Activated naive CD8-positive, alpha-beta T cell treated with anti-CD3 and anti-CD28 coated beads for 36 hours (primary cell): ENCODE results near the gene SLC37A1. TPM values are rescaled to one million over a fixed set of nuclear protein-coding genes. Genes with fewer than 3 reads are reported as not detected.

Source experiments
- DNase-seq: peaks from one replicate; pipeline ENCODE4 v3.0.0; 2021
- H3K27ac Mint-ChIP-seq: one replicate; pipeline ENCODE4 v1.8.0; 2022; ENCODE audit warnings: mild to moderate bottlenecking, moderate library complexity, mixed read lengths
- H3K27me3 Mint-ChIP-seq: one replicate; pipeline ENCODE4 v1.8.0; 2022; ENCODE audit warnings: mild to moderate bottlenecking, mixed read lengths
- H3K36me3 Mint-ChIP-seq: one replicate; pipeline ENCODE4 v1.8.0; 2021; ENCODE audit warnings: mild to moderate bottlenecking, mixed read lengths
- H3K4me1 Mint-ChIP-seq: one replicate; pipeline ENCODE4 v1.8.0; 2021; ENCODE audit warnings: mixed read lengths
- H3K4me3 Mint-ChIP-seq: one replicate; pipeline ENCODE4 v1.8.0; 2022; ENCODE audit warnings: mild to moderate bottlenecking, moderate library complexity, mixed read lengths
- H3K9me3 Mint-ChIP-seq: one replicate; pipeline ENCODE4 v1.8.0; 2022; ENCODE audit warnings: mixed read lengths
- total RNA-seq, 2 experiments: library from RNA; stranded (reverse); gene quantifications; one replicate each; pipeline ENCODE4 v1.2.3, GENCODE V29; 2021

The SLC37A1 gene
- total RNA-seq, 2 experiments from 2014 or later, result 15.7 to 17.5 TPM

- Mint-ChIP-seq H3K4me1 (peaks cover 12% of the 10 kb centered on the region), H3K9me3 (no peaks in the 10 kb centered on the region), H3K27me3 (no peaks in the 10 kb centered on the region), H3K36me3 (no peaks in the 10 kb centered on the region), H3K27ac (no peak overlapping the region), H3K4me3 (no peak overlapping the region)
- DNase-seq, result no peak
These were observed 81.9 kb downstream of the SLC37A1 start for GRCh38 chr21:42595283-42596187.

- Mint-ChIP-seq H3K4me1 (peaks cover under 1% of the 10 kb centered on the region), H3K27me3 (no peaks in the 10 kb centered on the region), H3K9me3 (no peaks in the 10 kb centered on the region), H3K27ac (no peak overlapping the region), H3K36me3 (no peaks in the 10 kb centered on the region), H3K4me3 (no peak overlapping the region)
- DNase-seq, result no peak
These were observed 83.0 kb downstream of the SLC37A1 start for GRCh38 chr21:42596657-42597056.

GRCh38 chr21:42597487-42598158 lies 84.0 kb downstream of the SLC37A1 start:
- Mint-ChIP-seq H3K9me3 (no peaks in the 10 kb centered on the region), H3K4me3 (no peak overlapping the region), H3K4me1 (no peaks in the 10 kb centered on the region), H3K36me3 (no peaks in the 10 kb centered on the region), H3K27me3 (no peaks in the 10 kb centered on the region), H3K27ac (no peak overlapping the region)
- no peak for DNase-seq

GRCh38 chr21:42598159-42598735 lies 84.6 kb downstream of the SLC37A1 start:
- Mint-ChIP-seq H3K27ac (no peak overlapping the region), H3K9me3 (no peaks in the 10 kb centered on the region), H3K4me3 (no peak overlapping the region), H3K36me3 (no peaks in the 10 kb centered on the region), H3K4me1 (no peaks in the 10 kb centered on the region), H3K27me3 (no peaks in the 10 kb centered on the region)
- no peak for DNase-seq

- no peak overlapping the region for H3K4me3 Mint-ChIP-seq
- no peak overlapping the region for H3K27ac Mint-ChIP-seq
- no peaks in the 10 kb centered on the region for H3K27me3 Mint-ChIP-seq
- no peaks in the 10 kb centered on the region for H3K36me3 Mint-ChIP-seq
- no peak for DNase-seq
- no peaks in the 10 kb centered on the region for H3K4me1 Mint-ChIP-seq
- H3K9me3 Mint-ChIP-seq, result peaks cover 6% of the 10 kb centered on the region
These were observed 85.8 kb downstream of the SLC37A1 start for GRCh38 chr21:42599486-42599885.

GRCh38 chr21:42599962-42600361 lies 86.3 kb downstream of the SLC37A1 start:
- Mint-ChIP-seq H3K4me1 (no peaks in the 10 kb centered on the region), H3K27me3 (no peaks in the 10 kb centered on the region), H3K36me3 (no peaks in the 10 kb centered on the region), H3K27ac (no peak overlapping the region), H3K9me3 (peaks cover 6% of the 10 kb centered on the region), H3K4me3 (no peak overlapping the region)
- no peak for DNase-seq

- Mint-ChIP-seq H3K27me3 (no peaks in the 10 kb centered on the region), H3K4me1 (no peaks in the 10 kb centered on the region), H3K27ac (no peak overlapping the region), H3K4me3 (no peak overlapping the region), H3K36me3 (no peaks in the 10 kb centered on the region), H3K9me3 (peaks cover 15% of the 10 kb centered on the region)
- no peak for DNase-seq
These were observed 88.0 kb downstream of the SLC37A1 start for GRCh38 chr21:42601656-42602055.

GRCh38 chr21:42607102-42607501 lies 93.5 kb downstream of the SLC37A1 start:
- H3K4me3 Mint-ChIP-seq, result no peak overlapping the region

GRCh38 chr21:42607525-42608102 lies 94.0 kb downstream of the SLC37A1 start:
- Mint-ChIP-seq H3K4me1 (peaks cover 4% of the 10 kb centered on the region), H3K9me3 (peaks cover 23% of the 10 kb centered on the region), H3K4me3 (no peak overlapping the region), H3K27ac (no peak overlapping the region), H3K36me3 (peaks cover 2% of the 10 kb centered on the region), H3K27me3 (no peaks in the 10 kb centered on the region)
- DNase-seq, result no peak

More at GRCh38 chr21:42607102-42607501, 93.5 kb downstream of the SLC37A1 start:
- Mint-ChIP-seq H3K4me1 (peaks cover 4% of the 10 kb centered on the region), H3K27me3 (no peaks in the 10 kb centered on the region), H3K9me3 (peaks cover 20% of the 10 kb centered on the region), H3K27ac (no peak overlapping the region), H3K36me3 (peaks cover 2% of the 10 kb centered on the region)
- no peak for DNase-seq

- peaks cover 4% of the 10 kb centered on the region for H3K4me1 Mint-ChIP-seq
- peaks cover 25% of the 10 kb centered on the region for H3K9me3 Mint-ChIP-seq
These were observed 94.8 kb downstream of the SLC37A1 start for GRCh38 chr21:42608446-42608845.

GRCh38 chr21:42609811-42610210 lies 96.2 kb downstream of the SLC37A1 start:
- Mint-ChIP-seq H3K27me3 (no peaks in the 10 kb centered on the region), H3K9me3 (peaks cover 20% of the 10 kb centered on the region), H3K4me1 (peaks cover 4% of the 10 kb centered on the region), H3K4me3 (peak overlapping the region; percentile 25), H3K27ac (peak overlapping the region; percentile 73), H3K36me3 (peaks cover 3% of the 10 kb centered on the region)
- peak; percentile 67 for DNase-seq

More at GRCh38 chr21:42608446-42608845, 94.8 kb downstream of the SLC37A1 start:
- Mint-ChIP-seq H3K27ac (no peak overlapping the region), H3K4me3 (no peak overlapping the region), H3K36me3 (peaks cover 3% of the 10 kb centered on the region), H3K27me3 (no peaks in the 10 kb centered on the region)
- DNase-seq, result no peak

GRCh38 chr21:42611852-42612251 lies 98.2 kb downstream of the SLC37A1 start:
- no peak for DNase-seq
- H3K4me1 Mint-ChIP-seq, result peaks cover 4% of the 10 kb centered on the region
- no peaks in the 10 kb centered on the region for H3K27me3 Mint-ChIP-seq
- peaks cover 3% of the 10 kb centered on the region for H3K36me3 Mint-ChIP-seq
- no peak overlapping the region for H3K27ac Mint-ChIP-seq
- peaks cover 11% of the 10 kb centered on the region for H3K9me3 Mint-ChIP-seq
- H3K4me3 Mint-ChIP-seq, result no peak overlapping the region

- Mint-ChIP-seq H3K36me3 (peaks cover 3% of the 10 kb centered on the region), H3K9me3 (peaks cover 11% of the 10 kb centered on the region), H3K27ac (no peak overlapping the region), H3K27me3 (no peaks in the 10 kb centered on the region), H3K4me1 (peaks cover 4% of the 10 kb centered on the region), H3K4me3 (no peak overlapping the region)
- no peak for DNase-seq
These were observed 98.7 kb downstream of the SLC37A1 start for GRCh38 chr21:42612390-42612789.

- Mint-ChIP-seq H3K9me3 (peaks cover 11% of the 10 kb centered on the region), H3K27me3 (no peaks in the 10 kb centered on the region), H3K27ac (no peak overlapping the region), H3K36me3 (peaks cover 3% of the 10 kb centered on the region), H3K4me1 (peaks cover 4% of the 10 kb centered on the region), H3K4me3 (no peak overlapping the region)
- DNase-seq, result no peak
These were observed 100.1 kb downstream of the SLC37A1 start for GRCh38 chr21:42613756-42614155.

- Mint-ChIP-seq H3K4me1 (peaks cover 4% of the 10 kb centered on the region), H3K4me3 (no peak overlapping the region)
These were observed 100.7 kb downstream of the SLC37A1 start for GRCh38 chr21:42614396-42614795.

More at GRCh38 chr21:42614396-42614795, 100.7 kb downstream of the SLC37A1 start:
- Mint-ChIP-seq H3K27ac (peak overlapping the region; percentile 42), H3K27me3 (no peaks in the 10 kb centered on the region), H3K36me3 (peaks cover 3% of the 10 kb centered on the region), H3K9me3 (peaks cover 8% of the 10 kb centered on the region)
- DNase-seq, result peak; percentile 64
